HG02970 (cell line): ENCODE measurements around the gene DSP.

Source experiments
- ATAC-seq: cut with Tn5 transposase; IDR thresholded peaks from one replicate; pipeline ENCODE4 v1.9.1; 2021; ENCODE audit warnings: mild to moderate bottlenecking, moderate library complexity, moderate number of reproducible peaks; ENCODE audit not compliant: unreplicated experiment, low FRiP score

Gene DSP

GRCh38 chr6:7559651-7560385 lies 18.3 kb downstream of the DSP start:
- no peak for ATAC-seq

DNA sequence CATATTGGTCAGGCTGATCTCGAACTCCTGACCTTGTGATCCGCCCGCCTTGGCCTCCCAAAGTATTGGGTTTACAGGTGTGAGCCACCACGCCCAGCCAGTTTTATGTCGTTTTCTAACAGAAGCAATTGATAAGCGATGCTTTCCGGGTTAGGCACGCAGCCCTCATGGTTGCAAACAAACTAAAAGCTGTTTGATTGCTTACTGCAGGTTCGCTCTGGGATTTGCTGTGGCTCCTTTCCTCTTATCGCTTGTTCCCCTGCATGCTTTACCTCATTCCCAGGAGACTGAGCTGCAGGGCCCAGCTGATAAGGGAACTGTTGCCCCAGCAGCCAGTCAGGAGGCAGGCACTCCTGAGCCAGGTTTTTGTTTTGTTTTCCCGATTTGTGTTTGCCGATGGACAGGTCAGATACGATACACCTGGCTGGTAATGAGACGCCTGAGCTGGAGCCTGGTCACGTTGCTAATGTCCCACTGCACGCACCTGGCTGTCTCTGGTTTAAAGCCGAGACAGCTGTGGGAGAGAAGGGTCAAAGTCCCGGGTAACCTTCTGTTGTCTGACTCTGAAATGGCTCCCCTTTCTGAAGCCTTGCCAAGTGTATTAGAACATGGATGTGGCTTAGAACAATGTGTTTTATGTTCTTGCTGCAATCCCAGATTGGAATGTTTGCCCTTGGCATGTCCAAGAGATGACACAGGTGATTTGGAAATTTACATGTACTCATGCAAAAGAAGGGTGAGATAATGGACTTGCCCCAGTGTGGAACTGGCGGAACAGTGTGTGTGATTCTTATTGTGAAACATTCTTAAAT lies 19.9 kb downstream of the DSP start:
- ATAC-seq, result no peak

DNA sequence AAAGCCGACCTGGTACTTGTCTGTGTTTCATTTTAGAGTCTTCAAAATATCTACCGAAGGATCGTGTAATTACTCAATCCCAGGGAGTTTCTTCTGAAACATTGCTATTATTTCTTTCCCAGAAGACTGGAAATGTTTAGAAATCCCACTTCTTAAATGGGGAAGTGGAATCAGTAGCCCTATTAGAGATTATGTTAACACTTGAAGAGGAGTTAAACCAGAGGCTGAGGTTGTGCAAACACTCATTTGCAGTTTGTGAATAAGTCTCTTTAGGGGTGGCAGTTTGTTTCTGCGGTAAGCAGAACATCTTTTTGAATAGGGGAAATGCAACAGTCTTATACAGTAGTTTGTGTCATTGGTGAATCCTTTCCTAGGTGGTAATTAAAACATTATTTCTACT lies 21.3 kb downstream of the DSP start:
- ATAC-seq, result no peak

DNA sequence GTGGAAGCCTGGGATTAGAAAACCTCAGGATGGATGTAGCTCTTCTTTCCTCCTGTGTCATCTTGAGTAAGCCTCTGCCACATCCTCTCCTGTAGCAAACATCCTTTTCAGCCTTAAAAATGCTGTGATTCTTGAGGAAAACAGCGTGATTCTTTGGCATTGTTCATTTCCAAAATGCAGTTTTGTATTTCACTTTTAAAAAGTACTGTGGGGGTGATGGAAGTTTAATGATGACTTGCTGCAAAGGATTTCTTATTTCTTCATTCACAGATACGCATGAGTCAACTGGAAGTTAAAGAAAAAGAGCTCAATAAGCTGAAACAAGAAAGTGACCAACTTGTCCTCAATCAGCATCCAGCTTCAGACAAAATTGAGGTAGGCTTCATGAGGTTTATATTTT lies 24.6 kb downstream of the DSP start:
- no peak for ATAC-seq

DNA sequence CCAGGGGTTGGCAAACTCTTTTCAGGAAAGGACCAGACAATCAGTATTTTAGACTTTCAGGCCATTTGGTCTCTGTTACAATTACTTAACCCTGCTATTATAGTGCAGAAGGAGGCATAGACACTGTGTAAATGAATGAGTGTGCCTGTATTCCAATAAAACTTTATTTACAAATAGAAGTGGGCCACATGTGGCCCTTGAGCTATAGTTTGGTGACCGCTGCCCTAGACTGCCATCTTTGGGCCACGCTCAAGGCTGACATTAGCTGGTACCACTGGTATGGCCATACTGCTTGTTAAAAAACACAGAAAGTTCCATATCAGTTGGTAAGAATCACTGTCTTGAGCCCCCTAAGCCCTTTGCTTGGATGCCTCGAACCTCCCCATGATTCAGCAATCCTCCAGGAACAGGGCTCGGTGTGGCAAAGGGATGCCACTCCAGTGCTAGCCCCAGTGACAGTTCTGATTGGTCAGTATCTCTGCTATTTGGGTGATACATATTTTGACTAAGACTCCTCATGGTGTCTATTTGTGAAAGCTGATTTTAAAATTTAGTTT lies 25.2 kb downstream of the DSP start:
- ATAC-seq, result no peak

DNA sequence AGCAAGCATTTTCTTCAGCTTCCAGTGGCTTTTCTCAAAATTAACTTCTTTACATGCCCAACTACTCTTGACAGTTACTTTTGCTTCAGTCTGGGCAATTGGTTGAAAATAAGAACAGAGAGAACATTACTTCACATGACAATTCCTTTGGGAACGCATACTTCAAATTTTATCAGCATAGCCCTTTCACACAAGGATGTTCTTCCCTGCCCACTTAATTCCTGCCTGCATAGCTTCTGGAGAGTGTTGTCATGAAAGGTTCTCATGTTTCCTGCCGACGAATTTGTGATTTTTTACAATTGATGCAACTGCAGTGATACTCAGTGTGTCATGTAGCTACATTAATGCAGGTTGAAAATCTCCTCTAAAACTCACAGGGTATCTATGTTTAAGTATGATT lies 26.6 kb downstream of the DSP start:
- no peak for ATAC-seq

DNA sequence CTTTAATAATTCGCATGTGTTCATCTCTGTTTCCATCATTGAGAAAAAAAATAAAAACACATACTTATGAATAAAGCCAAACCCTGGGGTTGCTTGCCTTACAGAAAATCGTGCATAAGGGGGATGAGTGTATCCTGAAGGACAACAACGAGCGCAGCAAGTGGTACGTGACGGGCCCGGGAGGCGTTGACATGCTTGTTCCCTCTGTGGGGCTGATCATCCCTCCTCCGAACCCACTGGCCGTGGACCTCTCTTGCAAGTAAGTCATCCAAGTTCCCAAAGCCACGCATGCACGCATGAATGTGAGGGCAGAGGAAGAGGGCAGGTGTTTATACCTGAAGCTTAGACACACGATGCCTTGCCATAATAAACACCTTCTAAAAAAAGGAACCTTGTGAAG lies 27.6 kb downstream of the DSP start:
- no peak for ATAC-seq

DNA sequence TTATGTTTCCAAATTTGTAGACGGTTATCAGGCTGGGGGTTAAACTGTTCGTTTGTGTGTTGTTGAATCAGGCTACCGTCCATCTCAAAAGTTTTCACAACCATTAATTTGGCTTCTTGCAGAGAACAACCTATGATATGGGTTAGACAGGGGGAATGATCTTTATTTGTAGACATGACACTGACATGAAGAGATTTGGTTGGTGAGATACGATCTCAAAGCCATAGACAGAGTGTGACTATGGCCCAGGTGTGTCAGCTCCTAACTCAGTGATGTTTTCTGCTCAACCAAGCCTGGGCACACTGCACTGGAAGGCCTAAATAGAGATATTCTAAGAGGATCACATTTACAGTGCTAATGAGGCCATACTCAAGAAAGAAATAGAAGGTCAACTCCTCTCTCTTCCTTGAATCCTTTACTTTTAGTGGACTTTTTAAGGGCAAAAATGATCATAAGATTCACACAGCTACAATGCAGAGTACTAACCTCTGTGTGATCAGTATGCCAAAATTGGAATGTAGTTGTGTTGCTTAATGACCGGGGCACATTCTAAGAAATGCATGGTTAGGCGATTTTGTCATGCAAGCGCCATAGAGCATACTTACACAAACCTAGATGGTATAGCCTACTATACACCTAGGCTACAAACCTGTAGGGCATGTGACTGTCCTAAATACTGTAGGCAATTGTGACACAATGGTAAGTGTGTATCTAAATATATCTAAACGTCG lies 30.9 kb downstream of the DSP start:
- ATAC-seq, result no peak

DNA sequence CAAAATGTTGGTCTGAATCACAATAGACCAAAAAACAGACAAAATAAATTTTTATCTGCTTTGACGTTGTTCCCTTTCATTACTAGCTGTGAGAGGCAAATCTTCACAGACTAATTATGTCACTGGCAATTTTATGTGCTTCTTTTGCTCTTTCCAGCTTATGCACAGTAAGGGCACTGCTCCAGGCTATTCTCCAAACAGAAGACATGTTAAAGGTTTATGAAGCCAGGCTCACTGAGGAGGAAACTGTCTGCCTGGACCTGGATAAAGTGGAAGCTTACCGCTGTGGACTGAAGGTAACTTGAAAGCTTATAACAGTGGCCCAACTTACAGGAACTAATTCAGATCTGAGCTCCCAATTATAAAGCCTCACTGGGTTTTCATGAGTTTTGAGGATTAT lies 33.0 kb downstream of the DSP start:
- ATAC-seq, result no peak

DNA sequence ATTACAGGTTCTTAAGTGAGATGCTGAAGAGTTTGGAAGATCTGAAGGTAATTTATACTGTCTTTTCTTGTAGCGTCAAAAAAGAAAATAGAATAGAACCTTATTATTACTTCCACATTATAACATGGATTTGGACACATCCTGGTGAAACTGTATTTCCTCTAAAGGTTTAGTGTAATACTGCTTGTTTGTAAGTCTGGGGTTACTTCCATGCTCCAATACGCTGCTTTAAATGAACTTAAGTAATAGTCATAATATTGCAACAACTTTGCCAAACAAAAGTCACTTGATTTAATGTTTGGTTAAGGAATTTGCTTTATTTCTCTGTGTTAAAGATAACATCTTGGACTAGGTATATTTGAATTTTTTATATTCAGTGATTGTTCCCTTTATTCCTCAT lies 37.0 kb downstream of the DSP start:
- no peak for ATAC-seq

DNA sequence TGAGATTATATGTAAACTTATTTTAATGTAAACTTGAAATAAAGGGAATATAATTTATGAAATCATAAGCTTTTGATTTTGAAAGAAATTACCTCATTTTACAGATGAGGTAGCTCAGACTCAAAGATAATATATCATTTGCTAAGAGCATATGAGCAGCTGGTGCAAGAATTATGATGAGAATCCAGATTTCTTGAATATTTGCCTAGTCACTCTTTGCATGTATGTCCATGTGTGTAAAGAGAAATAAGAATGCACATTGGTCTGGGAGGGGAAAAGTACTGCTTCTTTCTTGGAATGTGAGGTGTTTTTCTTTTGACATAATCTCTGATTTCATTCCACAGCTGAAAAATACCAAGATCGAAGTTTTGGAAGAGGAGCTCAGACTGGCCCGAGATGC lies 37.5 kb downstream of the DSP start:
- no peak for ATAC-seq

DNA sequence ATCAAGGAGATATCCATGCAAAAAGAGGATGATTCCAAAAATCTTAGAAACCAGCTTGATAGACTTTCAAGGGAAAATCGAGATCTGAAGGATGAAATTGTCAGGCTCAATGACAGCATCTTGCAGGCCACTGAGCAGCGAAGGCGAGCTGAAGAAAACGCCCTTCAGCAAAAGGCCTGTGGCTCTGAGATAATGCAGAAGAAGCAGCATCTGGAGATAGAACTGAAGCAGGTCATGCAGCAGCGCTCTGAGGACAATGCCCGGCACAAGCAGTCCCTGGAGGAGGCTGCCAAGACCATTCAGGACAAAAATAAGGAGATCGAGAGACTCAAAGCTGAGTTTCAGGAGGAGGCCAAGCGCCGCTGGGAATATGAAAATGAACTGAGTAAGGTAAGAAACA lies 38.4 kb downstream of the DSP start:
- ATAC-seq, result no peak

GRCh38 chr6:7580537-7580926 lies 39.1 kb downstream of the DSP start:
- ATAC-seq, result no peak

DNA sequence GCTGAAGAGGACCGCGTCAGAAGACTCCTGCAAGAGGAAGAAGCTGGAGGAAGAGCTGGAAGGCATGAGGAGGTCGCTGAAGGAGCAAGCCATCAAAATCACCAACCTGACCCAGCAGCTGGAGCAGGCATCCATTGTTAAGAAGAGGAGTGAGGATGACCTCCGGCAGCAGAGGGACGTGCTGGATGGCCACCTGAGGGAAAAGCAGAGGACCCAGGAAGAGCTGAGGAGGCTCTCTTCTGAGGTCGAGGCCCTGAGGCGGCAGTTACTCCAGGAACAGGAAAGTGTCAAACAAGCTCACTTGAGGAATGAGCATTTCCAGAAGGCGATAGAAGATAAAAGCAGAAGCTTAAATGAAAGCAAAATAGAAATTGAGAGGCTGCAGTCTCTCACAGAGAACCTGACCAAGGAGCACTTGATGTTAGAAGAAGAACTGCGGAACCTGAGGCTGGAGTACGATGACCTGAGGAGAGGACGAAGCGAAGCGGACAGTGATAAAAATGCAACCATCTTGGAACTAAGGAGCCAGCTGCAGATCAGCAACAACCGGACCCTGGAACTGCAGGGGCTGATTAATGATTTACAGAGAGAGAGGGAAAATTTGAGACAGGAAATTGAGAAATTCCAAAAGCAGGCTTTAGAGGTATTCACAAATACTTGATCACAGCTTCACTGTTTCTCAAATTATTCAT lies 39.6 kb downstream of the DSP start:
- no peak for ATAC-seq

DNA sequence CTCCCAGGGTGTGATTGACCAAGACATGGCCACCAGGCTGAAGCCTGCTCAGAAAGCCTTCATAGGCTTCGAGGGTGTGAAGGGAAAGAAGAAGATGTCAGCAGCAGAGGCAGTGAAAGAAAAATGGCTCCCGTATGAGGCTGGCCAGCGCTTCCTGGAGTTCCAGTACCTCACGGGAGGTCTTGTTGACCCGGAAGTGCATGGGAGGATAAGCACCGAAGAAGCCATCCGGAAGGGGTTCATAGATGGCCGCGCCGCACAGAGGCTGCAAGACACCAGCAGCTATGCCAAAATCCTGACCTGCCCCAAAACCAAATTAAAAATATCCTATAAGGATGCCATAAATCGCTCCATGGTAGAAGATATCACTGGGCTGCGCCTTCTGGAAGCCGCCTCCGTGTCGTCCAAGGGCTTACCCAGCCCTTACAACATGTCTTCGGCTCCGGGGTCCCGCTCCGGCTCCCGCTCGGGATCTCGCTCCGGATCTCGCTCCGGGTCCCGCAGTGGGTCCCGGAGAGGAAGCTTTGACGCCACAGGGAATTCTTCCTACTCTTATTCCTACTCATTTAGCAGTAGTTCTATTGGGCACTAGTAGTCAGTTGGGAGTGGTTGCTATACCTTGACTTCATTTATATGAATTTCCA lies 43.9 kb downstream of the DSP start:
- no peak for ATAC-seq

DNA sequence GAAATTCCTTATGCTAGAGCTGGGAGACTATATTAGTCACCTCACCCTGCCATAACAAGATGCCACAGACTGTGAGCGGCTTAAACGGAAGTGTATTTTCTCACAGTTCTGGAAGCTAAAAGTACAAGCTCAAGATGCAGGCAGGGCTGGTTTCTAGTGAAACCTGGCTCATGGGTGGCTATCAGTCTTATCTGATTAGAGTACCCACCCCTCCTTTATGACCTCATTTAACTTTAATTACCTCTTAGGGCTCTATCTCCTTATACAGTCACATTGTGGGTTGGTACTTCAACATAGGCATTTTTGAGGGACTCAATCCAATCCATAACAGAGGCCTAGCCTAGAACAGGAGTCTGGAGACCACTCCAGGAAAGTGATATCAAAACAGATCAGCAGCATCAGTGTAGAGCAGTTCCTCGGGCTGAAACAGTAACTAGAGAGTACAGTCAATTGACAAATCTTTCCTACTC lies 46.2 kb downstream of the DSP start:
- ATAC-seq, result no peak

GRCh38 chr6:7588506-7588905 lies 47.0 kb downstream of the DSP start:
- ATAC-seq, result no peak

GRCh38 chr6:7589221-7589620 lies 47.8 kb downstream of the DSP start:
- no peak for ATAC-seq

DNA sequence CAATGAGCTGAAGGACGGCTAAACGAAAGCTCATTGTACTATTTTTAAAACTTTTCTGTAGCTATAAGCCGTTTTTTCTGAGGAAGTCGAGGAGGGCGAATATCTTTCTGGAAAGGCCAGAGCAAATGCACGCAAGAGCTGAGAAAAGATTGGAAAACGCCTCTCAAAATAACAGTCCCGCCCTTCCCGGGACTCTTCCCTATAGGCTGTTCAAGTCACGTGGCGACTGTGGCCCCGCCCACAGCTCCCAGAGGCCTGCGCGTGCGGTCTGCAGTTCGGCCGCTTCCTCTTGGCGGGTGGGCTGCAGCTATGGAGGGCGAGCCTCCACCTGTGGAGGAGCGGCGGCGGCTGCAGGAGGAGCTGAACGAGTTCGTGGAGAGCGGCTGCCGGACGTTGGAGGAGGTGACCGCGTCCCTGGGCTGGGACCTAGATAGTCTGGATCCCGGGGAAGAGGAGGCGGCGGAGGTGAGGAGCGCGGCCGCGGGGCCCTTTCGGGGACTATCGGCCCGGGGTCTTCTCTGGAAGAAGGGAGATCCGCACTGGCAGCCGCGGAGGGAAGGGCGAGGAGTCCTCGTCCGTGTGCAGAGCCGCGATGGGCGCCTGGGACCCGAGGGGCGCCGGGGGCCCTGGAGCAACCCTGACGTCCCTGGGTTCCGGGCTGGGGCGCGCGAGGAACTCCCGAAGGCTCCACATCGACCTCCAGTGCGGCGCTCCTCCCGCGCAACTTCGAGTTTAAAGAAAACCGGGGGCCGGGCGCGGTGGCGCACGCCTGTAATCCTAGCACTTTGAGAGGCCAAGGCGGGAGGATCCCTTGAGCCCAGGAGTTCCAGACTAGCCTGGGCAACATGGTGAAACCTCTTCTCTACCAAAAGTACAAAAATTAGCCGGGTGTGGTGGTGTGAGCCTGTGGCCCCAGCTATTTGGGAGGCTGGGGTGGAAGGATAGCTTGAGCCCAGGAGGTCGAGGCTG lies 48.8 kb downstream of the DSP start, which contains the start of gene SNRNP48:
SNRNP48 (plus strand) TSS at position 250 of the 969 bp plus-strand sequence; CDS start at position 310, 60 bp downstream.
- peak; percentile 98 for ATAC-seq
